Spinal cord (tissue), 10 donors: ENCODE results near the gene STIM2. TPM values are rescaled to one million over a fixed set of nuclear protein-coding genes. Genes with fewer than 3 reads are reported as not detected.
"Not testable (repeated sequence)": the region's sequence is repeated elsewhere in the genome, so short reads cannot be mapped to it uniquely, and the experiment has no call there.

Experiments
- DNase-seq, 6 donors: peaks; one replicate each; pipeline versions ENCODE4 v3.0.0 to v3.0.0-alpha.2; 2013 to 2015; ENCODE audit warnings: low spot score in 6 of 6, low read depth in 4 of 6
- H3K27ac ChIP-seq: one replicate; pipeline ENCODE4 v1.5.1; 2013; ENCODE audit warnings: low read depth, low read length, control low read depth
- H3K27me3 ChIP-seq: one replicate; pipeline ENCODE4 v1.6.1; 2013; ENCODE audit warnings: low read length; ENCODE audit not compliant: control insufficient read depth, insufficient read depth
- H3K36me3 ChIP-seq: one replicate; pipeline ENCODE4 v1.6.1; 2013; ENCODE audit warnings: low read length; ENCODE audit not compliant: control insufficient read depth, insufficient read depth
- H3K4me1 ChIP-seq: one replicate; pipeline ENCODE4 v1.6.1; 2013; ENCODE audit warnings: low read length; ENCODE audit not compliant: control insufficient read depth, insufficient read depth
- H3K4me3 ChIP-seq: one replicate; pipeline ENCODE4 v1.5.1; 2013; ENCODE audit warnings: low read depth, low read length, control low read depth
- H3K9me3 ChIP-seq: one replicate; pipeline ENCODE4 v1.6.1; 2013; ENCODE audit warnings: low read length; ENCODE audit not compliant: control insufficient read depth, insufficient read depth
- WGBS: methylation state at CpG from one replicate; pipeline ENCODE4 v1.1.5; 2013; ENCODE audit warnings: missing lambda C conversion rate; ENCODE audit not compliant: insufficient coverage; 5-methylcytosine and 5-hydroxymethylcytosine counted together
- polyA plus RNA-seq, 2 donors: library from polyadenylated mRNA; unstranded; fragments of 120-200 nt; gene quantifications; one replicate each; pipeline ENCODE4 v1.2.1, GENCODE V29; 2013; ENCODE audit not compliant: insufficient read length in 2 of 2
- total RNA-seq, 2 donors: library from RNA; depleted of rRNA in 1 of 2; stranded (reverse); fragments of 120-200 nt in 1 of 2; fragments of >200 nt in 1 of 2; gene quantifications; one replicate each; pipeline versions ENCODE4 v1.2.3 to v1.2.4, GENCODE V29; 2013 to 2014
- donor health status: healthy.

Gene STIM2
- total and polyA plus RNA-seq, 4 donors, result 27.3 to 69.5 (median 44.2) TPM

- Histone ChIP-seq H3K27me3 (no peaks in the 10 kb centered on the region), H3K27ac (no peak overlapping the region), H3K36me3 (peaks cover 17% of the 10 kb centered on the region), H3K4me3 (no peak overlapping the region), H3K9me3 (no peaks in the 10 kb centered on the region), H3K4me1 (no peaks in the 10 kb centered on the region)
- peak in 2 of 6 donors; percentile 15 to 37 for DNase-seq
Observed at GRCh38 chr4:27020603-27021002, 160.0 kb downstream of the STIM2 start.

GRCh38 chr4:27022963-27023362, 162.3 kb downstream of the STIM2 start:
- DNase-seq, result no peak
- no peak overlapping the region for H3K4me3 ChIP-seq
- WGBS, result 100% methylated on average over 1 of the region's 3 CpGs
- H3K36me3 ChIP-seq, result peaks cover 11% of the 10 kb centered on the region
- H3K27ac ChIP-seq, result no peak overlapping the region
- H3K4me1 ChIP-seq, result no peaks in the 10 kb centered on the region
- no peaks in the 10 kb centered on the region for H3K27me3 ChIP-seq
- H3K9me3 ChIP-seq, result no peaks in the 10 kb centered on the region

- no peak for DNase-seq
- Histone ChIP-seq H3K9me3 (no peaks in the 10 kb centered on the region), H3K27ac (no peak overlapping the region), H3K36me3 (peaks cover 8% of the 10 kb centered on the region), H3K27me3 (no peaks in the 10 kb centered on the region), H3K4me1 (no peaks in the 10 kb centered on the region), H3K4me3 (no peak overlapping the region)
- no CpG with 5 or more reads among the region's 4 CpGs for WGBS
Observed at GRCh38 chr4:27023366-27023765, 162.7 kb downstream of the STIM2 start.

GRCh38 chr4:27024805-27025204, 164.2 kb downstream of the STIM2 start:
- H3K27me3 ChIP-seq, result no peaks in the 10 kb centered on the region
- 8% methylated on average over 1 of the region's 2 CpGs for WGBS

GRCh38 chr4:27027428-27027827, 166.8 kb downstream of the STIM2 start:
- Histone ChIP-seq H3K27me3 (no peaks in the 10 kb centered on the region), H3K9me3 (no peaks in the 10 kb centered on the region), H3K4me3 (no peak overlapping the region), H3K4me1 (no peaks in the 10 kb centered on the region), H3K27ac (no peak overlapping the region), H3K36me3 (no peaks in the 10 kb centered on the region)
- no CpG with 5 or more reads among the region's 2 CpGs for WGBS
- no peak for DNase-seq

More at GRCh38 chr4:27024805-27025204, 164.2 kb downstream of the STIM2 start:
- Histone ChIP-seq H3K9me3 (no peaks in the 10 kb centered on the region), H3K36me3 (peaks cover 8% of the 10 kb centered on the region), H3K27ac (no peak overlapping the region), H3K4me1 (no peaks in the 10 kb centered on the region), H3K4me3 (no peak overlapping the region)
- peak in 1 of 6 donors; percentile 24 for DNase-seq

GRCh38 chr4:27035127-27035526, 174.5 kb downstream of the STIM2 start:
- DNase-seq, H3K4me3 ChIP-seq, H3K36me3 ChIP-seq, H3K4me1 ChIP-seq, H3K27me3 ChIP-seq, H3K9me3 ChIP-seq, H3K27ac ChIP-seq: not testable (repeated sequence)
- WGBS, result 96% methylated on average over 3 of the region's 3 CpGs

GRCh38 chr4:27040356-27040755, 179.7 kb downstream of the STIM2 start:
- Histone ChIP-seq H3K27me3 (no peaks in the 10 kb centered on the region), H3K36me3 (no peaks in the 10 kb centered on the region), H3K4me1 (no peaks in the 10 kb centered on the region), H3K4me3 (no peak overlapping the region), H3K9me3 (peaks cover 2% of the 10 kb centered on the region), H3K27ac (no peak overlapping the region)
- DNase-seq, result no peak
- 92% methylated on average over 6 of the region's 6 CpGs for WGBS

- WGBS, result 95% methylated on average over 2 of the region's 2 CpGs
- no peak overlapping the region for H3K4me3 ChIP-seq
- H3K9me3 ChIP-seq, result peaks cover 2% of the 10 kb centered on the region
- H3K4me1 ChIP-seq, result no peaks in the 10 kb centered on the region
- no peaks in the 10 kb centered on the region for H3K36me3 ChIP-seq
- H3K27me3 ChIP-seq, result no peaks in the 10 kb centered on the region
- no peak for DNase-seq
- no peak overlapping the region for H3K27ac ChIP-seq
Observed at GRCh38 chr4:27042411-27042810, 181.8 kb downstream of the STIM2 start.

- no CpG with 5 or more reads among the region's 1 CpG for WGBS
- Histone ChIP-seq H3K27me3 (no peaks in the 10 kb centered on the region), H3K36me3 (no peaks in the 10 kb centered on the region), H3K9me3 (peaks cover 2% of the 10 kb centered on the region), H3K27ac (no peak overlapping the region), H3K4me1 (no peaks in the 10 kb centered on the region), H3K4me3 (no peak overlapping the region)
- DNase-seq, result no peak
Observed at GRCh38 chr4:27043200-27043599, 182.6 kb downstream of the STIM2 start.

GRCh38 chr4:27046851-27047250, 186.2 kb downstream of the STIM2 start:
- WGBS, result 17% methylated on average over 1 of the region's 1 CpG
- DNase-seq, result no peak

More at GRCh38 chr4:27046851-27047250, 186.2 kb downstream of the STIM2 start:
- no peak overlapping the region for H3K27ac ChIP-seq
- H3K4me3 ChIP-seq, result no peak overlapping the region
- no peaks in the 10 kb centered on the region for H3K36me3 ChIP-seq
- no peaks in the 10 kb centered on the region for H3K27me3 ChIP-seq
- peaks cover 4% of the 10 kb centered on the region for H3K4me1 ChIP-seq
- H3K9me3 ChIP-seq, result peaks cover 2% of the 10 kb centered on the region
